GM06990 (cell line): ENCODE results near the gene EBPL.
A peak's percentile ranks its signal among the peaks of the same experiment; 100 is the strongest.

Experiments used
- DNase-seq: peaks from one replicate; pipeline ENCODE4 v3.0.0-alpha.2; 2011; ENCODE audit not compliant: insufficient read length; ENCODE audit errors: extremely low read depth
- H3K27me3 ChIP-seq: replicated peaks from 2 replicates; pipeline ENCODE4 v1.6.0; 2011; ENCODE audit warnings: low read length; ENCODE audit not compliant: control insufficient read depth, insufficient read depth
- H3K36me3 ChIP-seq: 2 replicates; pipeline ENCODE4 v1.5.1; 2011; ENCODE audit warnings: low read length; ENCODE audit not compliant: control insufficient read depth, insufficient read depth
- H3K4me3 ChIP-seq: replicated peaks from 2 replicates; pipeline ENCODE4 v1.5.1; 2011; ENCODE audit warnings: low read depth, mild to moderate bottlenecking, control low read depth, low read length
- CTCF ChIP-seq: IDR thresholded peaks from 2 replicates; pipeline ENCODE4 v1.5.1; 2011; ENCODE audit warnings: low read length, control low read depth, mild to moderate bottlenecking, inconsistent platforms; ENCODE audit not compliant: insufficient read depth, poor library complexity, severe bottlenecking

Gene EBPL

DNA sequence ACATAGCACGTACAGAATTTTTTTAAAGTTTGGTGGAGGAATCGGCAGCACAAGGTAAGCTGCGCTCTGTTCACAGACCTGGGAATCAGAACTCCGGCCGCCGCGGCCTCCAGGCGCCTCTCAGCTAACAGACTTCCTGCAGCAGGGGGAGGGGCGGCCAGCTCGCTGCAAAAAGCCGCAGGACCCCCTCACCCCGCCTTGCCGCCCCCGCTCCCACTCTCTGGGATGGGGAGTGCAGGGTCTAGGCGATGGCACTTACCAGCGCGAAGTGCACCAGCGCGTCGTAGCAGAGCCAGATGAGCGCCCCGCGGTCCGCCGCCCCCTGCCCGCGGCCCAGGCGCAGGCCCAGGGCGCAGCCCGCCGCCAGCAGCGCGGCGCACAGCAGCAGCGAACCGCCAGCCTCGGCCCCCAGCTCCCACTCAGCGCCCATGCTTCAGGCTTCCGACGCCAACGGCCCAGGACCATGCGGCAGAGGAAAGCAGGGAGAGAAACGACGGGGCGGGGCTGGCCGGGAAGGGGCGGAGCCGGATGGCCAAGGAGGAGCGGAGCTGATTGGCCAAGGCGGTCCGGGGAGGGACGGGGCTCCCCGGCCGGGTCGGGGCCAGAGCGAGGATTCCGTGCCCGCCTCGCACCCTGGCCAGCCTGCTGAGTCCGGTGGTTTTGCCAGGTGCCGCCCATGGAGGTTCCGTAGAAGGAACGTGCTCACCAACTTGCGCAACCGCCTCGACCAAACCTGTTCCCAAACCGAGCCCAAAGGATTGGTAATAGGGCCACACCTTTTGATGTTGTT, at the start of gene EBPL:
Gene EBPL, minus strand, starts transcription at position 492 of the 790 bp plus-strand sequence. Its CDS starts 62 bp downstream, at position 430.
- H3K4me3 ChIP-seq = peak within 1 kb of the TSS; percentile 65
- peak; percentile 93 for DNase-seq
- peaks cover 1% of the 10 kb centered on the region for H3K36me3 ChIP-seq
- TF ChIP-seq CTCF = no peak
- H3K27me3 ChIP-seq = no peaks in the 10 kb centered on the region

DNA sequence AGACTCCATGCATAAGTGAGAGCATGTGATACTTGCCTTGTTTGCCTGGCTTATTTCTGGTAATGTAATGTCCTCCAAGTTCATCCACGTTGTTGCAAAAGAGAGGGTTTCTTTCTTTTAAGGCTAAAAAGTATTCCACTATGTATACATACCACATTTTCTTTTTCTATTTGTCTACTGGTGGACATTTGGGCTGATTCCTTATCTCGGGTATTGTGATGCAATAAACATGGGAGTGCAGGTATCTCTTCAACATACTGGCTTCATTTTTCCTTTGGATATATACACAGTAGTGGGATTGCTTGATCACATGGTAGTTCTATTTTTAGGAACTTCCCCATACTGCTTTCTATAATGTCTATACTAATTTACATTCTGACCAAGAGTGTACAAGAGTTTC, 49.6 kb upstream of the EBPL start:
- no peaks in the 10 kb centered on the region for H3K36me3 ChIP-seq
- H3K27me3 ChIP-seq = no peaks in the 10 kb centered on the region
- no peak for DNase-seq
- TF ChIP-seq CTCF = no peak
- H3K4me3 ChIP-seq = no peak overlapping the region

DNA sequence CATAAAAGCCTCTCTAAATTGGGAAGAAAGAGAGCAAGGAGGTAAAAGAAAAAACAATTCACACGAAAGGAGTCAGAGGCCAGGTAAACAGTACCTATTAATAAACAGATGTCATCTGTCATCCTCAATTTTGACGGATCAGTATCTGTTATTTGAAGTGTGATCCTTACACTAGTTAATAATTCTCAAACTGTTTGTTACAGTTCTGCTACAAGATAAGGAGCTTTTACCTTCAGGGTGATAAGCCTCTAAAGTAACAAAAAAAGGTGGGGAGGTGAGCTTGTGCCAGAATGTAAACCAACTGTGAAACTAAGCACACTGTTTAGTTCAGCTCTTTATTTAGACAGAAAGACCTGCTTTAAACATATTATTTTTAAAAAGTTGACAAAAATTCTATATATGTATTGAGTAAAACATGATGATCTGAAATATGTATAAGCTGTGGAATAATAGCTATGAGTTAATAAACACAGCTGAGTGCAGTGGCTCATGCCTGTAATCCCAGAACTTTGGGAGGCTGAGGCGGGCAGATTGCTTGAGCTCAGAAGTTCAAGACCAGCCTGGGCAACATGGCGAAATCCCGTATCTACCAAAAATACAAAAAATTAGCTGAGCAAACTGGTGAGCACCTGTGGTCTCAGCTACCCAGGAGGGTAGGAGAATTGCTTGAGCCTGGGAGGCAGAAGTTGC, 48.4 kb upstream of the EBPL start:
- H3K36me3 ChIP-seq = no peaks in the 10 kb centered on the region
- no peaks in the 10 kb centered on the region for H3K27me3 ChIP-seq
- no peak overlapping the region for H3K4me3 ChIP-seq
- no peak for DNase-seq
- no peak for TF ChIP-seq CTCF

DNA sequence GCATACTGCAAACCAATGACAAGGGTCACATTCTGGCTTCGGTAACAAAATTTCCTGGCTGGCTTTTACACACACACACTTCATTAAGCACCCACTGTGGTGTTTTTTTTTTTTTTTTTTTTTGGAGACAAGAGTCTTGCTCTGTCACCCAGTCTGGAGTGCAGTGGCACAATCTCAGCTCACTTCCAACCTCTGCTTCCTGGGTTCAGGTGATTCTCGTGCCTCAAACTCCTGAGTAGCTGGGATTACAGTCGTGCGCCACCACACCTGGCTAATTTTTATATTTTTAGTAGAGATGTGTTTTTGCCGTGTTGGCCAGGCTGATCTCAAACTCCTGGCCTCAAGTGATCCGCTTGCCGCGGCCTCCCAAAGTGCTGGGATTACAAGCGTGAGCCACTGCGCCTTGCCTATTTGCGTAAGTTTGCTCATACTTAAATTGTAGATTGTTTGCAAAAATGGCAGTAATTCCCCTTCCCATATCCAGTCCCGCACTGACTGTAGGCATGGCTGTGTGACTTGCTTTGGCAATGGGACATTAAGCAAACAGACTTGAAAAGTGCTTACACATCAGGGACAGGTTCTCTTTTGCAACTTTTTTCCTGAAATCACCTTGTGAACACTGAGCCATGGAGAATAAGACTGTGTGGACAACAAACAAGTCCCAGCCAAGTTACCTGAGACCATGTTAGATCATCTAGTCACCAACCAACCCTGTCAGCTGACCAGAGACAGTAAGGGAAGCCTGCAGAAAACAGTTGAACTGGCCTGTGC, 42.1 kb upstream of the EBPL start:
- no peak for DNase-seq
- no peak for TF ChIP-seq CTCF
- H3K27me3 ChIP-seq = no peaks in the 10 kb centered on the region
- no peaks in the 10 kb centered on the region; the same call in none of the 2 replicates for H3K36me3 ChIP-seq
- no peak overlapping the region for H3K4me3 ChIP-seq

- no peaks in the 10 kb centered on the region for H3K27me3 ChIP-seq
- H3K36me3 ChIP-seq = no peaks in the 10 kb centered on the region; the same call in none of the 2 replicates
- TF ChIP-seq CTCF = no peak
- no peak for DNase-seq
- no peak overlapping the region for H3K4me3 ChIP-seq
These were observed 40.5 kb upstream of the EBPL start for GRCh38 chr13:49731766-49732165.
